HG03135 (cell line): ENCODE measurements around the gene EPB42.

Source experiments
- ATAC-seq: cut with Tn5 transposase; IDR thresholded peaks from one replicate; pipeline ENCODE4 v1.9.1; 2021; ENCODE audit warnings: mild to moderate bottlenecking, moderate library complexity; ENCODE audit not compliant: unreplicated experiment

EPB42 gene

GRCh38 chr15:43220991-43221403 is at the start of gene EPB42:
Gene EPB42 (minus strand): TSS chr15:43221018. CDS start chr15:43220825, 193 bp downstream.
- no peak for ATAC-seq

- no peak for ATAC-seq
These were observed 49.4 kb upstream of the EPB42 start for GRCh38 chr15:43270113-43270665.

- no peak for ATAC-seq
These were observed 47.6 kb upstream of the EPB42 start for GRCh38 chr15:43268111-43269105.

GRCh38 chr15:43267439-43267838 is 46.6 kb upstream of the EPB42 start:
- no peak for ATAC-seq

- ATAC-seq, result no peak
These were observed 46.0 kb upstream of the EPB42 start, which contains the start of gene TGM5 for GRCh38 chr15:43266834-43267233. Gene TGM5 (minus strand): TSS chr15:43266928. CDS start chr15:43266849, 79 bp downstream.

- ATAC-seq, result no peak
These were observed 45.6 kb upstream of the EPB42 start for GRCh38 chr15:43266386-43266785.

GRCh38 chr15:43260011-43260615 is 39.3 kb upstream of the EPB42 start:
- ATAC-seq, result no peak

GRCh38 chr15:43258781-43259180 is 38.0 kb upstream of the EPB42 start:
- ATAC-seq, result no peak

GRCh38 chr15:43256341-43256740 is 35.5 kb upstream of the EPB42 start:
- ATAC-seq, result no peak

GRCh38 chr15:43255376-43255775 is 34.6 kb upstream of the EPB42 start:
- no peak for ATAC-seq

- peak; percentile 44 for ATAC-seq
These were observed 32.9 kb upstream of the EPB42 start for GRCh38 chr15:43253431-43254403.

- ATAC-seq, result no peak
These were observed 31.0 kb upstream of the EPB42 start for GRCh38 chr15:43251871-43252250.

- ATAC-seq, result no peak
These were observed 30.5 kb upstream of the EPB42 start for GRCh38 chr15:43251185-43251870.

- no peak for ATAC-seq
These were observed 30.0 kb upstream of the EPB42 start for GRCh38 chr15:43250785-43251184.

GRCh38 chr15:43249699-43250203 is 28.9 kb upstream of the EPB42 start:
- ATAC-seq, result peak; percentile 54

- ATAC-seq, result peak; percentile 28
These were observed 28.4 kb upstream of the EPB42 start for GRCh38 chr15:43249236-43249635.

- ATAC-seq, result no peak
These were observed 25.5 kb upstream of the EPB42 start for GRCh38 chr15:43246261-43246774.

- ATAC-seq, result no peak
These were observed 23.3 kb upstream of the EPB42 start for GRCh38 chr15:43244092-43244491.

- no peak for ATAC-seq
These were observed 22.3 kb upstream of the EPB42 start for GRCh38 chr15:43243020-43243645.
